NB4 (cell line): Measurements from ENCODE around the gene SNTA1.

ENCODE experiments used
- POLR2A ChIP-seq: IDR thresholded peaks from 2 replicates; pipeline ENCODE4 v1.6.1; 2011; ENCODE audit warnings: mild to moderate bottlenecking; ENCODE audit not compliant: insufficient read length; ENCODE audit errors: extremely low read depth
- TF ChIP-seq, protein P1 (sequence below): IDR thresholded peaks from one replicate; pipeline ENCODE4 v1.5.1; 2012; ENCODE audit warnings: low read depth, low read length
- TF ChIP-seq, protein P2 (sequence below): IDR thresholded peaks from 2 replicates; pipeline ENCODE4 v1.6.1; 2011; ENCODE audit warnings: low read depth, low read length

- TF ChIP-seq, protein P1, sequence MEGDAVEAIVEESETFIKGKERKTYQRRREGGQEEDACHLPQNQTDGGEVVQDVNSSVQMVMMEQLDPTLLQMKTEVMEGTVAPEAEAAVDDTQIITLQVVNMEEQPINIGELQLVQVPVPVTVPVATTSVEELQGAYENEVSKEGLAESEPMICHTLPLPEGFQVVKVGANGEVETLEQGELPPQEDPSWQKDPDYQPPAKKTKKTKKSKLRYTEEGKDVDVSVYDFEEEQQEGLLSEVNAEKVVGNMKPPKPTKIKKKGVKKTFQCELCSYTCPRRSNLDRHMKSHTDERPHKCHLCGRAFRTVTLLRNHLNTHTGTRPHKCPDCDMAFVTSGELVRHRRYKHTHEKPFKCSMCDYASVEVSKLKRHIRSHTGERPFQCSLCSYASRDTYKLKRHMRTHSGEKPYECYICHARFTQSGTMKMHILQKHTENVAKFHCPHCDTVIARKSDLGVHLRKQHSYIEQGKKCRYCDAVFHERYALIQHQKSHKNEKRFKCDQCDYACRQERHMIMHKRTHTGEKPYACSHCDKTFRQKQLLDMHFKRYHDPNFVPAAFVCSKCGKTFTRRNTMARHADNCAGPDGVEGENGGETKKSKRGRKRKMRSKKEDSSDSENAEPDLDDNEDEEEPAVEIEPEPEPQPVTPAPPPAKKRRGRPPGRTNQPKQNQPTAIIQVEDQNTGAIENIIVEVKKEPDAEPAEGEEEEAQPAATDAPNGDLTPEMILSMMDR = no peak
- peak; percentile 98 for TF ChIP-seq POLR2A
- TF ChIP-seq, protein P2, sequence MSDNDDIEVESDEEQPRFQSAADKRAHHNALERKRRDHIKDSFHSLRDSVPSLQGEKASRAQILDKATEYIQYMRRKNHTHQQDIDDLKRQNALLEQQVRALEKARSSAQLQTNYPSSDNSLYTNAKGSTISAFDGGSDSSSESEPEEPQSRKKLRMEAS = peak; percentile 75
These were observed 46.0 kb upstream of the SNTA1 start for GRCh38 chr20:33489495-33490022.
